ENCODE measurements around the gene SLC30A3.

DNA sequence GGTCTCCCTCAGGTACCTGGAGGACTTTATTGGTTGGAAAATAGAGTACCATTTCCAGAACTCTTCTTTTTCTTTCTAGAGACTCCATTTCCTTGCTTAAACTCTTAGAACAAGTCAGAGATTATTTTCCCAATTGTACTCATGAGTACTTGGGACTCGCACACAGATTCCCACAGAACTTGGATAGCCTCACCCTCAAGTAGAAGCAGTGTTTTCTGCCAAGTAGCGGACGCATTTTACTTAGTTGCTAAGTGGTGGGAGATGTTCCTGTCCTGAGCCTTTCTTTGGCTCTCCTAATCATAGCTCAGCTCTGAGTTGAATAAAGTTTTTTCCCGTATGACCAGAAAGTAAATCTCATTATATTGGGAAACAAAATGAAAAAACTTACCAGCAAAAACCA is 17.2 kb downstream of the SLC30A3 start:
- no peak for TF ChIP-seq ARNT (IDR thresholded peaks at IDR 0.05)
- TF ChIP-seq TARDBP (IDR thresholded peaks at IDR 0.05) = no peak
- no peak for TF ChIP-seq SP1 (IDR thresholded peaks at IDR 0.05)
- TF ChIP-seq, protein P1, sequence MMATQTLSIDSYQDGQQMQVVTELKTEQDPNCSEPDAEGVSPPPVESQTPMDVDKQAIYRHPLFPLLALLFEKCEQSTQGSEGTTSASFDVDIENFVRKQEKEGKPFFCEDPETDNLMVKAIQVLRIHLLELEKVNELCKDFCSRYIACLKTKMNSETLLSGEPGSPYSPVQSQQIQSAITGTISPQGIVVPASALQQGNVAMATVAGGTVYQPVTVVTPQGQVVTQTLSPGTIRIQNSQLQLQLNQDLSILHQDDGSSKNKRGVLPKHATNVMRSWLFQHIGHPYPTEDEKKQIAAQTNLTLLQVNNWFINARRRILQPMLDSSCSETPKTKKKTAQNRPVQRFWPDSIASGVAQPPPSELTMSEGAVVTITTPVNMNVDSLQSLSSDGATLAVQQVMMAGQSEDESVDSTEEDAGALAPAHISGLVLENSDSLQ (IDR thresholded peaks at IDR 0.05) = no peak
- TF ChIP-seq FOXM1 (IDR thresholded peaks at IDR 0.05; ENCODE audit: borderline replicate concordance) = no peak

All from HEK293T (cell line).